DMS153 treated with DMSO at 0.1 percent for 48 hours (cell line): Measurements from ENCODE around the gene ITPKC.

Experiments used
- DNase-seq: peaks from one replicate; lab custom pipeline; 2025; ENCODE audit not compliant: unreplicated experiment; lab: John Stamatoyannopoulos, UW

The ITPKC gene

DNA sequence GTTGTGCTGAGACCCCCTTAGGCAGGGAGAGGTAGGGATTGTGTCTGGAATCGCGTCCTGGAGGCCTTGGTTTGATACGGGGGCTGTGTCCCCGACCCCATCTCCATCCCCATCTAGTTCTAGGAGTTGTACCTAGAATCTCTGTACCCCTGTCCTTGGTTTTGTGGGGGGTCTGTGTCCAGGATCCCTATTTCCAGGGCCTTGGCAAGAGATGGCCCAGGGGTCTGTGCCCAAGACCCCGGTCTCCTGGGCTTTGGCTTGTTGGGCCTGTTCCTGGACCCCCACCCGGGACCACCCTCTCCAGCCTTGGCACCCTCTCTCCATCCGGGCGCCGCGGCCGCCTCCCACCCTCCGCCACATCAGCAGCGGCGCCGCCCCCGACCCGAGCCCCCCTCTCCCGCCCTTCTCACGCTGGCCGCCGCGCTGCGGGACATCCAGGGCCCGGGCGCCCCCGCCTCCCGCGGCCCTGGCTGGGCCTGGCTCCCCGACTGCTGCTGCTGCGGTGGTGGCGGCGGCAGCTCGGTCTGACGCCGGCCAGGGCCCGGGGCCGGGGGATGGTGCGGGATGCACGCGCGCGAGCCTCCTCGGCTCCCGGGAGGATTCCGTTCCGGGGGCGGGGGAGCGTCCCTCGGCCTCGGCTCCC, 26.7 kb upstream of the ITPKC start, which contains the start of gene NUMBL:
Gene NUMBL (minus strand): TSS at position 602 of the 643 bp plus-strand sequence. CDS start 168 bp downstream, at position 434.
- DNase-seq = no peak

DNA sequence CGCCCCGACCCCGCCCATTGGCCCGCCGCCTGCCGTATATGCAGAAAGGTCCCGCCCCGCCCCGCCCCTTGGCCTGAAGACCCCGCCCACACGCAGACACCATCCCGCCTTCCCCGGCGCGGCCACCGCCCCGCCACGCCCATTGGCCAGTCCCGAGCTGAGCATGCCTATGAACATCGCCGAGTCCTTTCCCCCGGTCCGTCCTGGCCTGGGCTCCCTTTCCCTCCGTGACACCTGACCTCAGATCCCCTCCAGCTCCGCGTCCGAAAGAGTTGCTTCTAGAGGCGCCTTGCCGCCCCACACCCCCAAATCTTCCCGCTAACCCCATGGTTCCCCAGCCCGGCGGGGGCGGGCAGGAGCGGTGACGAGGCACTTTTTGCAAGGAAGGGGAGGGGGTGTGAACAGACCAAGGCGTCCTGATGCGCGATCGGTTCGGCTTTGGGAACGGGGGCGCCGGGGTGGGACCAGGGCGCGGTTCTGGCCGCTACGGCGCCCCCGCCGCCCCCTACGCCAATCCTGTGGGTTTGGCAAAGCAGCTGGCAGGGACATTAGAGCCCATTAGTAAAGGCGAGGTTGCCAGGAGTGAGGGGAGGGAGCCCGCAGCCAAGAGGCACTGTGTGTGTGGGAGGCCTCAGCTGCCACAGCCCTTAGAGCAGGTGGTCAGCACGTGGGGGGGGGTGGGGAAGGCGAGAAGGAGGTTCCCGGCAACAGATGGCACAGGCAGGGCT, 26.1 kb upstream of the ITPKC start:
- DNase-seq = peak; percentile 82

DNA sequence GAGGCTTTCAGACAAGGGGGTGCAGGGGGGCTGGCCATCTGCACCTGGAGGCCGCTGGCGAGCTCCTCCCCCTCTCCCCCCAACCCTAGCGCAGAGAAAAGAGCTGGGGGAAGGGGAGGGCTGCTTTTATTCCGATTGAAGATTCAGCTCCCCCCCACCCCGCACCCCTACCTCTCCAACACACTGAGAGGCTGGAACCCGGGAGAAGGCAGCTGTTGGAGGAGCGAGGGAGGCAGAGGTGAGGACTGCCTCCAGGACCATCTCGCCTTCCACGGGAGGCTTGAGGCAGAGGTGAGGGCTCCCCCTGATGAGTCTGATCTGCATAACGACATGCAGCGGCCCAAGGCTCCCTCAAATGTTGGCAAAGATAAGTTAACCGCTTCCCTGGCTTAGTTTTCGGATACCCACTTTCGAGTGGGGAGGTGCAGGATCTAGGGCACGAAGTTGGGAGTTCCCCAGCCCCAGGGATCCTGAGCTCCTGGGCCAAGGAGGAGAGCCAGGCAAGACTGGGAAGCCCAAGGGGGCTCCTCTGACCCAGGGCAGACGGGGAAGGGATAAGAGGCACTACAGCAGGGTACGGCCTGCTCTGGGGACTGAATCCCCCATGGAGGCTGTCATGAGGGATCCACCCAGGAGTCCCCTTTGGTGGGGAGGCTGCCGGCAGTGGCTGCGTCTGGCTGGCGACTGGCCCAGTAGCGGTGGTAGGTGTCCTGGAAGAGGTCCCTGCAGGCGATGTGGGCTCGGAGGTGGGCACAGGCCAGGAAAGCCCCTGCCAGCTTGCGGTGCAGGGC, 25.3 kb upstream of the ITPKC start:
- DNase-seq = peak; percentile 16

DNA sequence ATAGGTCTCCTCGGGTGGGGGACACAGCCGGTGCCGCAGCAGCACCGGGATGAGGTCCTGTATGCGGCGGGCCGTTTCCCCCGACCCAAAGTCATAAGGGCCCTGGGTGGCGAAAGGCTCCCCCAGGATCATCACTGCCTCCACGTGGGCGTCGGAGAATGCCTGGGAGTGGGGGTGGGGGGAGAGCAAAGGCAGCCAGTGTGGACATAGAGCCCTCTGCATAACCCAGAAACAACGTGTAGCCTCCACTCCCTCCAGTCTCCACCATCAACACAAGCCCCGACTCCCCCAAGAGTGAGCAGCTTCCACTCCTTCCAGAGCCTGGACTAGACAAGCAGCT, 24.7 kb upstream of the ITPKC start:
- DNase-seq = no peak

DNA sequence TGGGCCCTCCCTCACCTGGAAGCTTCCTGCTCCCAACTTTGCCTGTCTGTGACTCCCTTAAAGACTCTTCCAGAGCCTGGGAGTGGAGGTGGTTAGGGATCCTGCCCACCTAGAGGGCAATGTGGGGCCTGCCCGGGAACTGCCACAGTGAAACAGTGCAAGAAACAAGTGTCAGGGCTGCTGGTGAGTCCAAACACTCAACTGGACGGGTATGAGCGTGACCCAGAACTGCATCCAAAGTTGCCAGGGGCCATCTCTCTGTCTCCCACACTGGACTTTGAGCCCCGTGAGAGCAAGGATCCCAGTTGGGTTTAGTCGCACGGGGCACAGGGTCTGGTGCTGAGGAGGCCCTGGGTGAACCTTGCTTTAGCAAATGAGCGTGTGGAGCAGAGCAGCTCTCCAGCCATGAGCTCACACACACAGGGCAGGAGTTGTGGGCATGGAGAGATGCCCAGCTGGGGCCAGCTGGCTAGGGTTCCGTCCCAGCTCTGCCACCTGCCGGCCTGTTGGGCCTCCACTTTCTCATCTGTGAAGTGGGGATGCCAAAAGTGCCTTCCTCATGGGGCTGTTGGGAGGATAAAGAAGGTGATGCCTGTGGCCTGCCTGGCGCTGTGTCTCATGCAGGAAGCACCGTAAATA, 23.6 kb upstream of the ITPKC start:
- DNase-seq = no peak

DNA sequence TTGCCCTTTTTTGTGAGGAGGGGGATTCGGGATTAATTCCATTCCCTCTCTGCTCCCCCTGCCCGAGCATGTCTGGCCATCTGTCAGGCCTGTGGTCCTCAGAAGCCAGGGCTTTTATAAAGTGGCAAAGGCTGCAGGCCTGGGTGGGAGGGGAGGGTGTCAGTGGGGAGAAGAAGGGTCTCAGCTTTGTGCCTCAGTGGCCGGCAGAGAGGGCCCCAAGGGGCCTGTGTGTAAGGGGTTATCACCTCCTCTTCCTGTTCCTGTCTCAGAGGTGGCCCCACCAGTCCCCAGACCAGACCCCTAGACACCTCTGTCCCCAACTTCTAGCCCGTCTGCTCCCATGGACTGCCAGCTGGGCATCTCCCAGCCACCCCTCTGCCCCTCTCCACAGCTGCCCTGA, 23.0 kb upstream of the ITPKC start:
- DNase-seq = no peak

DNA sequence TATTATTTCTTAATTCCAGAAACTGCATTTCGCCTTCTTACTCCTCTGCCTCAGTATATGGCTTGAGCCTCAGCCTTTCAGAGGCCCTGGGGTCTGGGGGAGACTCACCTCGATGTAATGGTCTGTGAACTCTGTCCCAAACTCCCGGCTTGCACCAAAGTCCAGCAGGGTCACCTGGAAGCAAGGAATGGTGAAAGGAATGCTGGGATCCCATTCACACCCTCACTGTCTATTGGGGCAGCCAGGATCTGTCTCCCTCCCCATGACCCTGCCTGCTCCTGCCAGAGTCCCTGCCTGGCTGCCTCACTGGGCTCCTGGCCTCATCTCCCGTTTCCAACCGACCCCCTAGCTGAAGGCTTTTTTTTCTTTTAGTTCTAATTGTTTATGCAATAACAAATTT, 21.0 kb upstream of the ITPKC start:
- no peak for DNase-seq

DNA sequence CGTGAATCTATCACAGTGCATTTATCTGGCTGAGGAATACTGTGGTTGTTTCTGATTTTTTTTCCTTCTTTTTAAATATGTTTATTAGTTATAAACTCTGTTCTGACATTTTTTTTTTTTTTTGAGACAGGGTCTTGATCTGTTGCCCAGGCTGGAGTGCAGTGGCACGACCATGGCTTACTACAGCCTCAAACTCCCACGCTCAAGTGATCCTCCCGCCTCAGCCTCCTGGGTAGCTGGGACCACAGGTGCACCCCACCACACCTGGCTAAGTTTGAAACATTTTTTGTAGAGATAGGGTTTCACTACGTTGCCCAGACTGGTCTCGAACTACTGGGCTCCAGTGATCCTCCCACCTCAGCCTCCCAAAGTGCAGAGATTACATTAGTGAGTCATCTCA, 19.9 kb upstream of the ITPKC start:
- no peak for DNase-seq

DNA sequence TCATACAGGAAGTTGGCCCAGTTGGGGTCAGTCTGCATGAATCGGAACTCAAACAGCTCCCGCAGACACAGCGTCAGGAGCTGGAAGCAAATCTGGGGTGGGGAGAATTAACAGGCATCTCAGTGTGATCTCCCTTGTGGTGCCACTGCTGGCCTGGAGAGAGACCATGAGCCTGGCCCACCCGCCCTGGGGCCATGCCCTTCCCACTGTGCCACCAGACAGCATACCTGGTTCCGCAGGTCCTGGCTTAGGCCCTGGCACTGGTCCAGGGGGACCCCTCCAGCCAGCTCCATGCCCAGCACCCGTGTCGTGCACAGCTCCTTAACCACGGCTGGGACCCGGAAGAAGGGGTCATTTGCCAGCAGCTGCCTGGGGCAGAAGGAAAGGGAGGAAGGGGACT, 16.8 kb upstream of the ITPKC start:
- no peak for DNase-seq

DNA sequence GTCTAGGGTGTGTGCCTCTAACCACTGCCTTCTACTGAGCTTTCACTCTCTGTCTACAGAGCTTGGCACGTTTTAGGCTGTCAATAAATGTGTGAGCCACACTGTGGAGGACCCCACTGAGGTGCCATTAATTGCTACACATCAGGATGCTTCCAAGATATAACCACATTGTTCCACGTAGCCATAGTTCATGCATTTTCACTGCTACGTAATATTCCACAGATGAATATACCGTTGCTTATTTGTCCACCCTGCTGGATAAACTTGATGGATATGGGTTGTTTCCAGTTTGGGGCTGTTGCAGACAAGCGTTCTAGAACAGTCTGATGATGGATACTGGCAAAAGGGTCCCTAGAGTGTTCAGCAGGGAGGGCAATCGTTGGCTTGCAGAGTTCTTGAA, 15.2 kb upstream of the ITPKC start:
- DNase-seq = no peak

DNA sequence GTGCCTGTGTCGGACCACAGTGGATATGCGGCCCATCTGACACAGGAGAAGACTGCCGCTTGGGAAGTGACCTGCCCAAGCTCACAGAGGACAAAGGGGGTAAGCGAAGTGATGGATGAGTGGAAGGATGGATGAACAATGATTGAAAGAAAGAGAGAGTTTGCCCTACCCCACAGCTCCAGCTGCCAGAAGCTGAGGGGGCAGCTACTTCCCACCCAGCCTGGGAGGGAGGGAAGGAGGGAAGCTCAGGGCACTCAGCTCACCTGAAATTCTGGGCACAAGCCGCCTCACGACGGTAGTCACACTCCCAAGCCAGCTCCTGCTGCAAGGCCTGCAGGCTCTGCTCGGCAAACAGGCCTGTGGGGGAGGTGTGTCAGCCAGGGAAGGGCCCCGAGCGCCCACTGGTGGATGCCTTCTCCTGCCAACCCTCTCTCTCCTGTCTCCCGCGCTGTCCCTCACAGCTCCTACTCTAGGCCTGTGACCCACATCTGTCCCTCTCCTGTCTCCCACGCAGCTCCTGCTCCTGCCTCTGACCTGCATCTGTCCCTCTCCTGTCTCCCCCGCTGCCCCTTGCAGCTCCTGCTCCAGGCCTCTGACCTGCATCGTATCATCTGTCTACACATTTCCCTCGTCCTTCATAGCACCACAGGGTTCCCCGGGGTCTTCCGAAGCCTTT, 14.4 kb upstream of the ITPKC start:
- no peak for DNase-seq

DNA sequence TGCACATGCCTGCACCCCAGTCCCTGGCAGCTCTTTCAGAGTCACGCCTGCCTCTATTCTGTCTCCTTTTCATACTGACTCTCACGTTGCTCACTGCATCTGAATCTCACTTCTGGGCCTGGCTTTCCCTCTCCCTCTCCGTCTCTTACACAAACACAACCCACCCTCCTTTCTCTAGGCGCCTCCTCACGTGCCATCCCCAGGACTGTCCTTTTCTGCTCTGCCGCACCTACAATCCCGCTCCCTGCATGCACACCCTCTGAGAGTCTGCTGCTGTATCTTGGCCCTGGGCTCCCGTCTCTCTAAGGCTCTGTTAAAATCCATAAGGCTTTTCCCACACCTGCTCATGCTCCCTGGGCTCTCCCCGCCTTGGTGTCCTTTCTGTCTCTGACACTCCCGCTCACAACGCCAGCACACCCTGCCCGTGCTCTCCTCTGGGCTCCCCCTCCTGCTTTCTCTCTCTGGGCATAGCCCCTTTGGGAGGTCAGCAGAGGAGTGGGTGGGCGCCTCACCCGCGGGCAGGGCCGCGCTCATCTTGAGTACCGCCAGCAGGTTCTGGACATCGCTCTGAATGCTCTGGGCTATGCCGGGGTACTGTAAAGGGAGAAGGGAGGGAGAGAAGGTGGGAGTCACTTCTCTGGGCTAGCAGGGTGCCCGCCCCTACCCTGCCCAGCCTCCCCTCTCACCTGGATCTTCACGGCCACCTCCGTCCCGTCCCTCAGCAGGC, 13.7 kb upstream of the ITPKC start:
- DNase-seq = no peak

DNA sequence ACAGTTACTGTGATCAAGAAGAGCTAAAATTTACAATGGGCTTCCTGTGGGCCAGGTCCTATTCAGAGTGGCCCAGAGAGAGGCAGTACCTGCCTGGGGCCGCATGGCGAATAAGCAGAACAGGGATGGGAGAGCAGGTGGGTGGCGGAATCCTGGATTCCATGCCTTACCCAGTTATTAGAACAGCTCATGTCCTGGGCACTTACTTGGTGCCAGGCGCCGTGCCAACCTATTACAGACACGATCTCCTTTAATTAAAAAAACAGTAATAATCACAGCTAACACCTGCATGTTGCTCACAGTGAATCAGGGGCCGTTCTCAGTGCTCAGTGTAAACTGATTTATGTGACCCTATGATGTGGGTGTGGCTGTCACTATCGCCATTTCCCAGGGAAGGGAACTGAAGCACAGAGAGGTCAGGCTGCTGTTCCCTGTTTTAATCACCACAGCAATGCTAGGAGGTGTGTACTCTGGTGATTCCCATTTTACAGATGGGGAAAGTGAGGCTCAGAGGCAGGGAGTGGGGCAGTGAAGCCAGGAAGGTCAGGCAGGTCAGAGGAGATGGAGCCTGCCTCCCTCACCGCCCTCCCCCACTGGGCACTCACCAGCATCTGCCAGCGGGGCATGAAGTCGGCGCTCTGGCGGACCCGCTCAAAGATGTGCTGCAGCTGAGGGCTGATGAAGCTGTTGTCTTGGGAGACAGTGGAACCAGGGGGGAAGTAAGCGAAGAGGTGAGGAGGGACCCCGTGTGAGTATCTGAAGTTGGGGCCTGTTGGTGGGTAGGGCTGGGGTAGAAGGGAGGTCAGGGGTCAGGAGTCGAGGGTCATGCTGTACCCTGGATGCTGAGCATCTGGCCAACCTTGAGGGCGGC, 12.2 kb upstream of the ITPKC start:
- no peak for DNase-seq

DNA sequence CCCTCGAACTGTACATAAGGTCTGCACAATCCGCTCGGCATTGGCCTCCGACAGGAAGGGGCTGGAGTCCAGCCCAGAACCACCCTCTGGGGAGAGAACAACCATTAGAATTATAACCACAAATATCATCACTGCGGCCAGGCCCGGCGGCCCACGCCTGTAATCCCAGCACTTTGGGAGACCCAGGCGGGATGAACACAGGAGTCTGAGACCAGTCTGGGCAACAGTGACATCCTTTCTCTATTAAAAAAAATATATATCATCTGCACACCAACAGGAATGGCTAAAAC, 11.6 kb upstream of the ITPKC start:
- DNase-seq = no peak

DNA sequence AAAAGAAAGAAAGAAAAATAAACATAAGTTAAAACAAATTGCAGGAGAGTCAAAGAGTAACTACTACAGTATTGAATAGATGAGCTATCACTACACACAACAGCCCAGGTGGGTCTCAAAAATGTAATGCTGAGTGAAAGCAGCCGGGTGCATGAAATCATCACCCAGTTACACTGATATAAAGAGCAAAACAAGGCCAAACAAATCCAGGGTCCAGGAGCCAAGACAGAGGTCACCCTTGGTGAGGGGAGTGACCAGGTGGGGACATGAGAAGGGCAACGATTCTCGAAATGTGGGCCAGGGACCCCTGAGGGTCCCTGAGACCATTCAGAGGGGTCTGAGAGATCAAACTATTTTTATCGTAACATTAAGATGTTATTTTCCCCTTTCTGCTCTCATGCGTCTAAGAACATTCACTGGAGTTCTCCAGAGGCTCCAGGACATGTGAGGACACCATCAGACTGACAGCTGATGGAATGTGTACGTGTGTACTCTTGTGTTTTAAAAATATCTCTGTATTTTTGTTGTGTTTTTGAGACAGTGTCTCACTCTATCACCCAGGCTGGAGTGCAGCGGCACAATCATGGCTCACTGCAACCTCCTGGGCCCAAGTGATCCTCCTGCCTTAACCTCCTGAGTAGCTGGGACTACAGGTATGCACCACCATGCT, 10.8 kb upstream of the ITPKC start:
- DNase-seq = no peak

DNA sequence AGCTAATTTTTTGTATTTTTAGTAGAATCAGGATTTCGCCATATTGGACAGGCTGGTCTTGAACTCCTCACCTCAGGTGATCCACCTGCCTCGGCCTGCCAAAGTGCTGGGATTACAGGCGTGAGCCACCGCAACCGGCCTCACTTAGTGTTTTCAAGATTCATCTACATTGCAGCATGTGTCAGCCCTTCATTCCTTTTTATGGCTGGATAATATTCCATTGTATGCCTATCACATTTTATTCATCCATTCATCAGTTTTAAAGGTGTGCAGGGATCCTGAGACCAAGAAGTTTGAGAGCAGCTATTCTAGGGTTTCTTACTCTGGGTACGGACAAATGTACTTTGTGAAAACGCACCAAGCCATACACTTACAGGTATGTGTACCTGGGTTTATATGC, 9.3 kb upstream of the ITPKC start:
- DNase-seq = no peak

DNA sequence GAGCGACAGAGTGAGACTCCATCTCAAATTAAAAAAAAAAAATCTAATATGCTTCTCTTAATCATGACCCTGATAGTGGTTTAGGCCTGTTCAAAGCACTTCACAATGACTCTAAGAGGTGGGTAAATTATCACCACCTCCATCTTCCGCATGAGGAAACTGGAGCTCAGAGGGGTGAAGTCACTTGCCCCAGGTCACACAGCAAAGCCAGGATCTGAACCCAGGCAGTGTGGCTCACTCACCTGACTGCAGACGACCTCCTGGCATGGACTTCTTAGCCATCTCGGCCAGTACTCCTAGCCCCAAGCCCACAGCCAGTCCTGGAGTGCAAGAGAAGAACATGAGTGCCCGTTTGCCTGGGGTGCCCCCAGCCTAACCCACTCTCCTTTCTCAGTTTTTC, 7.1 kb upstream of the ITPKC start:
- no peak for DNase-seq

DNA sequence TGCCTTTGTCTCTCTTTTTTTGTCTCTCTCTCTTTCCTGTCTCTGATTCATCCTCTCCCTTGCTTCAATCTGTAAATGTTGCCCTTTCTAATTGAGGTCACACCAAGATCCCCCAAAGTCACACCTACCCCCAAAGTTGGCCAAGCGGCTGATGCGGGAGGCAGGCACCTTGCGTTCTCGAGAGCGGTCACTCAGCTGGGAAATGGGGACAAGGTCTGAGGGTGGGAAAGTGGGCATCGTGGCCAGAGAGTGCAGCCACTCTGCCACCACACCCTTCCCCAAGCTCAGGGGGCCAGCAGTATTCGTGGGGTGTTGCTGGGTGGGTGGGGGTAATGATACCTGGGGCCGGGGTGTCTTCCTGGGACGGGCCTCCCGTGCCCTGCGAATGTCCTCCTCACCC, 3.0 kb upstream of the ITPKC start:
- DNase-seq = no peak
